Stimulated activated CD4-positive, alpha-beta T cell treated with anti-CD3 and anti-CD28 coated beads, Interleukin-2, amount 100 ng/mL, for 4 hours (primary cell): ENCODE measurements around the gene NEAT1.

Experiments used
- DNase-seq: peaks from one replicate; pipeline ENCODE4 v3.0.0-alpha.2; 2020; ENCODE audit warnings: low read depth

Gene NEAT1

GRCh38 chr11:65486570-65487466 lies 64.2 kb downstream of the NEAT1 start:
- no peak for DNase-seq

GRCh38 chr11:65487467-65488272 lies 65.1 kb downstream of the NEAT1 start:
- DNase-seq, result no peak

GRCh38 chr11:65488273-65489034 lies 65.9 kb downstream of the NEAT1 start:
- DNase-seq, result no peak

- no peak for DNase-seq
These were observed 66.6 kb downstream of the NEAT1 start for GRCh38 chr11:65489035-65489705.

GRCh38 chr11:65489706-65490320 lies 67.2 kb downstream of the NEAT1 start:
- DNase-seq, result no peak

- no peak for DNase-seq
These were observed 68.5 kb downstream of the NEAT1 start for GRCh38 chr11:65491163-65491465.

GRCh38 chr11:65491614-65492386 lies 69.2 kb downstream of the NEAT1 start:
- DNase-seq, result no peak

GRCh38 chr11:65492387-65492636 lies 69.7 kb downstream of the NEAT1 start:
- DNase-seq, result no peak

- DNase-seq, result no peak
These were observed 70.2 kb downstream of the NEAT1 start for GRCh38 chr11:65492637-65493366.

- no peak for DNase-seq
These were observed 71.0 kb downstream of the NEAT1 start for GRCh38 chr11:65493367-65494176.
